H1 (cell line): ENCODE measurements around the gene SCAP. TPM values are rescaled to one million over a fixed set of nuclear protein-coding genes. Genes with fewer than 3 reads are reported as not detected.

Source experiments
- CTCF ChIA-PET: fragments of 300-600 bp; sonication (Branson Sonifier 250); formaldehyde crosslinking; loops from one replicate; lab custom pipeline; 2021; ENCODE audit not compliant: partially characterized antibody; lab: Charles Lee
- POLR2A ChIA-PET: fragments of 300-600 bp; sonication (Branson Sonifier 250); formaldehyde crosslinking; loops from one replicate; lab custom pipeline; 2021; ENCODE audit warnings: inconsistent platforms; ENCODE audit not compliant: partially characterized antibody; lab: Charles Lee
- DNase-seq, 2 experiments: peaks; one replicate each; pipeline versions ENCODE4 v3.0.0 to v3.0.0-alpha.2; 2010 to 2022; ENCODE audit warnings: low spot score in 2 of 2, low read depth in 1 of 2, mixed read lengths in 1 of 2
- FAIRE-seq: peaks from 2 replicates; lab custom pipeline; 2011; peaks lifted over from hg19 to GRCh38; lab: Jason Lieb, UNC
- H2AFZ ChIP-seq: 2 replicates; pipeline ENCODE4 v1.8.1; 2012; ENCODE audit warnings: low read length, inconsistent platforms
- H2AK5ac ChIP-seq: 2 replicates; pipeline ENCODE4 v1.6.1; 2013; ENCODE audit warnings: low read depth, low read length
- H2BK120ac ChIP-seq: replicated peaks from 2 replicates; pipeline ENCODE3; 2013; ENCODE audit warnings: low read depth, low read length, inconsistent platforms
- H2BK12ac ChIP-seq: 2 replicates; pipeline ENCODE4 v1.6.1; 2013; ENCODE audit warnings: low read depth, low read length
- H2BK15ac ChIP-seq: 2 replicates; pipeline ENCODE4 v1.6.1; 2013; ENCODE audit warnings: low read length
- H2BK20ac ChIP-seq: 2 replicates; pipeline ENCODE4 v1.6.1; 2013; ENCODE audit warnings: low read length
- H2BK5ac ChIP-seq: 2 replicates; pipeline ENCODE4 v1.6.1; 2013; ENCODE audit warnings: low read depth, low read length
- H3K14ac ChIP-seq: 2 replicates; pipeline ENCODE4 v1.6.1; 2013; ENCODE audit warnings: inconsistent platforms; ENCODE audit not compliant: insufficient read length
- H3K18ac ChIP-seq: 2 replicates; pipeline ENCODE4 v1.6.1; 2013; ENCODE audit warnings: low read length; ENCODE audit errors: extremely low read depth
- H3K23ac ChIP-seq: 2 replicates; pipeline ENCODE4 v1.6.1; 2013; ENCODE audit warnings: inconsistent platforms; ENCODE audit not compliant: insufficient read length
- H3K23me2 ChIP-seq: 2 replicates; pipeline ENCODE4 v1.6.1; 2013; ENCODE audit warnings: low read depth, low read length
- H3K27ac ChIP-seq: 2 replicates; pipeline ENCODE4 v1.6.1; 2011; ENCODE audit warnings: low read depth, low read length, inconsistent platforms
- H3K27me3 ChIP-seq, 4 experiments: replicated peaks in 1 of 4; 1 replicate in 1 of 4; 2 replicates in 3 of 4; pipeline versions ENCODE4 v1.6.1 to v1.8.1; 2011 to 2013; ENCODE audit warnings: low read length in 3 of 4, mild to moderate bottlenecking in 3 of 4, inconsistent platforms in 2 of 4, mixed read lengths in 2 of 4, moderate library complexity in 1 of 4; ENCODE audit not compliant: control insufficient read depth in 3 of 4, insufficient read depth in 3 of 4; ENCODE audit errors: extremely low read depth in 1 of 4
- H3K36me3 ChIP-seq, 4 experiments: 2 replicates each; pipeline versions ENCODE4 v1.6.1 to v1.8.1; 2011 to 2013; ENCODE audit warnings: mild to moderate bottlenecking in 4 of 4, low read length in 3 of 4, moderate library complexity in 2 of 4, control low read depth in 1 of 4, inconsistent platforms in 1 of 4; ENCODE audit not compliant: insufficient read depth in 4 of 4, control insufficient read depth in 2 of 4
- H3K4ac ChIP-seq: replicated peaks from 2 replicates; pipeline ENCODE3; 2013; ENCODE audit warnings: low read length, low read depth, mixed read lengths, inconsistent platforms; ENCODE audit not compliant: insufficient read length
- H3K4me1 ChIP-seq, 4 experiments: replicated peaks in 1 of 4; 1 replicate in 1 of 4; 2 replicates in 3 of 4; pipeline versions ENCODE4 v1.6.1 to v1.8.1; 2011 to 2013; ENCODE audit warnings: low read length in 3 of 4, inconsistent platforms in 2 of 4, mixed read lengths in 1 of 4; ENCODE audit not compliant: insufficient read depth in 4 of 4, control insufficient read depth in 3 of 4
- H3K4me2 ChIP-seq, 2 experiments: 2 replicates each; pipeline versions ENCODE4 v1.6.1 to v1.8.1; 2011 to 2013; ENCODE audit warnings: low read depth in 2 of 2, low read length in 2 of 2, control low read depth in 1 of 2, inconsistent platforms in 1 of 2, mild to moderate bottlenecking in 1 of 2; ENCODE audit not compliant: insufficient read depth in 1 of 2
- H3K4me3 ChIP-seq, 4 experiments: fragments of 200-600, 300-600 bp in 1 of 4; sonication (generic), shearing (Covaris generic), sonication (Bioruptor Twin) in 1 of 4; 2 replicates each; pipeline versions ENCODE4 v1.5.1 to v1.8.1; 2011 to 2016; ENCODE audit warnings: low read length in 4 of 4, low read depth in 3 of 4, control low read depth in 2 of 4, inconsistent platforms in 2 of 4, mild to moderate bottlenecking in 2 of 4, mixed read lengths in 1 of 4, moderate library complexity in 1 of 4; ENCODE audit not compliant: insufficient read depth in 2 of 4; ENCODE audit errors: extremely low read depth in 1 of 4
- H3K56ac ChIP-seq: replicated peaks from 2 replicates; pipeline ENCODE3; 2013; ENCODE audit warnings: low read depth, mild to moderate bottlenecking, mixed read lengths, low read length, inconsistent platforms; ENCODE audit not compliant: insufficient read length
- H3K79me1 ChIP-seq: 2 replicates; pipeline ENCODE4 v1.6.1; 2013; ENCODE audit warnings: low read depth, low read length, control low read depth
- H3K79me2 ChIP-seq, 2 experiments: 2 replicates each; pipeline versions ENCODE4 v1.6.1 to v1.8.1; 2012 to 2013; ENCODE audit warnings: low read length in 2 of 2, mild to moderate bottlenecking in 2 of 2, inconsistent platforms in 1 of 2; ENCODE audit not compliant: insufficient read depth in 2 of 2, control insufficient read depth in 1 of 2
- H3K9ac ChIP-seq, 4 experiments: replicated peaks in 1 of 4; 1 replicate in 1 of 4; 2 replicates in 3 of 4; pipeline versions ENCODE4 v1.6.1 to v1.8.1; 2011 to 2013; ENCODE audit warnings: low read depth in 3 of 4, low read length in 3 of 4, control low read depth in 2 of 4, mild to moderate bottlenecking in 2 of 4, moderate library complexity in 2 of 4, inconsistent platforms in 1 of 4; ENCODE audit errors: extremely low read depth in 1 of 4
- H3K9me3 ChIP-seq, 2 experiments: 2 replicates each; pipeline versions ENCODE4 v1.6.1 to v1.8.1; 2012 to 2013; ENCODE audit warnings: mild to moderate bottlenecking in 2 of 2, moderate library complexity in 2 of 2, control low read depth in 1 of 2, inconsistent platforms in 1 of 2, low read depth in 1 of 2, low read length in 1 of 2, mixed read lengths in 1 of 2; ENCODE audit not compliant: insufficient read depth in 2 of 2
- H4K20me1 ChIP-seq, 2 experiments: replicated peaks in 1 of 2; 2 replicates each; pipeline versions ENCODE3 to v1.8.1; 2011 to 2013; ENCODE audit warnings: inconsistent platforms in 2 of 2, low read length in 2 of 2, mild to moderate bottlenecking in 1 of 2; ENCODE audit not compliant: insufficient read depth in 2 of 2, control insufficient read depth in 1 of 2
- H4K5ac ChIP-seq: 2 replicates; pipeline ENCODE4 v1.6.1; 2013; ENCODE audit warnings: low read length, low read depth, mixed read lengths, inconsistent platforms; ENCODE audit not compliant: insufficient read length
- H4K8ac ChIP-seq: 2 replicates; pipeline ENCODE4 v1.8.0; 2013; ENCODE audit warnings: mild to moderate bottlenecking, moderate library complexity, low read length, inconsistent platforms; ENCODE audit not compliant: insufficient read depth; ENCODE audit errors: extremely low read depth
- H4K91ac ChIP-seq: replicated peaks from 2 replicates; pipeline ENCODE3; 2013; ENCODE audit warnings: low read length, mixed read lengths, inconsistent platforms; ENCODE audit not compliant: insufficient read length
- CBX8 ChIP-seq: fragments of 300-800, 300-1000 bp; sonication (generic); IDR thresholded peaks from 2 replicates; pipeline ENCODE4 v1.7.1; 2016; ENCODE audit warnings: low read depth, low read length, borderline replicate concordance
- CTCF ChIP-seq, 3 experiments: IDR thresholded peaks; 1 replicate in 2 of 3; 2 replicates in 1 of 3; pipeline versions ENCODE4 v1.5.1 to v1.6.1; 2011; ENCODE audit warnings: low read length in 3 of 3, mild to moderate bottlenecking in 3 of 3, inconsistent platforms in 2 of 3, low read depth in 1 of 3, moderate library complexity in 1 of 3; ENCODE audit not compliant: insufficient read depth in 1 of 3; ENCODE audit errors: control extremely low read depth in 1 of 3
- EP300 ChIP-seq, 2 experiments: IDR thresholded peaks; 1 replicate in 1 of 2; 2 replicates in 1 of 2; pipeline ENCODE4 v1.6.1; 2011 to 2012; ENCODE audit warnings: low read depth in 2 of 2, low read length in 2 of 2, mild to moderate bottlenecking in 2 of 2, borderline replicate concordance in 1 of 2, inconsistent platforms in 1 of 2, moderate library complexity in 1 of 2
- HDAC2 ChIP-seq, 2 experiments: fragments of 300-600 bp in 1 of 2; sonication (generic) in 1 of 2; IDR thresholded peaks; 2 replicates each; pipeline ENCODE4 v1.6.1; 2011 to 2012; ENCODE audit warnings: low read depth in 2 of 2, low read length in 2 of 2, mild to moderate bottlenecking in 2 of 2, moderate library complexity in 2 of 2, borderline replicate concordance in 1 of 2, inconsistent platforms in 1 of 2
- JUND ChIP-seq: IDR thresholded peaks from 2 replicates; pipeline ENCODE4 v1.6.1; 2011; ENCODE audit warnings: mild to moderate bottlenecking, improper control_type of control experiment, low read length
- KDM1A ChIP-seq: fragments of 200-600, 300-600 bp; sonication (generic); IDR thresholded peaks from 2 replicates; pipeline ENCODE4 v1.7.1; 2016; ENCODE audit warnings: mild to moderate bottlenecking, low read length, borderline replicate concordance
- SIX5 ChIP-seq: IDR thresholded peaks from 2 replicates; pipeline ENCODE4 v1.6.1; 2011; ENCODE audit warnings: mild to moderate bottlenecking, low read depth, low read length
- TAF1 ChIP-seq: IDR thresholded peaks from 2 replicates; pipeline ENCODE4 v1.6.1; 2011; ENCODE audit warnings: mild to moderate bottlenecking, low read depth, low read length
- TAF7 ChIP-seq: optimal IDR thresholded peaks from 2 replicates; pipeline ENCODE3; 2011; ENCODE audit warnings: low read depth, mild to moderate bottlenecking, inconsistent platforms, low read length, moderate library complexity, borderline replicate concordance
- TEAD4 ChIP-seq: IDR thresholded peaks from 2 replicates; pipeline ENCODE4 v1.6.1; 2012; ENCODE audit warnings: low read depth, low read length, inconsistent platforms, mixed read lengths
- ZNF274 ChIP-seq: IDR thresholded peaks from 2 replicates; pipeline ENCODE4 v1.7.0; 2012; ENCODE audit warnings: low read length, borderline replicate concordance; ENCODE audit errors: extremely low read depth
- WGBS, 2 experiments: shearing (Covaris generic) in 1 of 2; methylation state at CpG; one replicate each; pipeline versions ENCODE4 v1.1.6 to v1.1.7; 2013 to 2015; ENCODE audit warnings: low lambda C conversion rate in 2 of 2, mixed read lengths in 2 of 2, inconsistent platforms in 1 of 2, low coverage in 1 of 2, missing lambda C conversion rate in 1 of 2; ENCODE audit not compliant: insufficient replicate concordance in 2 of 2, insufficient coverage in 1 of 2, insufficient read length in 1 of 2; ENCODE audit errors: extremely low coverage in 1 of 2, missing lambda C conversion rate in 1 of 2; 5-methylcytosine and 5-hydroxymethylcytosine counted together
- polyA plus RNA-seq, 7 experiments: library from polyadenylated mRNA; depleted of rRNA in 3 of 7; stranded (reverse) in 5 of 7; unstranded in 2 of 7; fragments of >200 nt in 5 of 7; fragments of 200-250 nt in 2 of 7; gene quantifications; 1 replicate in 5 of 7; 2 replicates in 1 of 7; 4 replicates in 1 of 7; pipeline versions ENCODE4 v1.2.1 to v1.2.3, GENCODE V29; 2011 to 2013; ENCODE audit warnings: missing spikeins in 2 of 7, mixed read lengths in 2 of 7
- total RNA-seq: library from RNA; stranded (reverse); fragmentation: NEBNext Ultra II Directional; extraction: Animal tissue kit (Norgen Biotek cat#: 25700); gene quantifications from 2 replicates; pipeline ENCODE4 v1.2.1, GENCODE V29; 2021

The SCAP gene
- total and polyA plus RNA-seq, 2 of the 8 experiments (the other 6 are each of a cell fraction or from before 2014, with no cell fraction given), result 74.0 to 114 TPM

- Histone ChIP-seq H3K23me2 (no peaks in the 10 kb centered on the region), H3K56ac (no peak overlapping the region), H3K27ac (no peak overlapping the region), H2AFZ (no peak overlapping the region), H4K91ac (no peak overlapping the region), H4K20me1 (no peaks in the 10 kb centered on the region), H2BK20ac (no peak overlapping the region), H3K14ac (no peak overlapping the region), H2BK5ac (no peak overlapping the region), H3K4me3 (no peak overlapping the region), H3K23ac (no peak overlapping the region), H2AK5ac (no peak overlapping the region), H3K18ac (no peak overlapping the region), H2BK12ac (no peak overlapping the region), H3K79me1 (peaks cover 2% of the 10 kb centered on the region; the same call in 1 of the 2 replicates), H4K5ac (no peak overlapping the region), H3K9me3 (no peaks in the 10 kb centered on the region), H3K4ac (no peak overlapping the region), H4K8ac (no peak overlapping the region), H3K4me2 (no peak overlapping the region), H3K27me3 (no peaks in the 10 kb centered on the region), H3K9ac (no peak overlapping the region), H2BK15ac (no peak overlapping the region), H3K4me1 (no peaks in the 10 kb centered on the region), H3K36me3 (peaks cover 0 to 13% (median 10%) of the 10 kb centered on the region in 4 experiments; a peak in 5 of 8 replicates), H3K79me2 (no peaks in the 10 kb centered on the region), H2BK120ac (no peak overlapping the region)
- FAIRE-seq (no peak), DNase-seq (no peak)
- POLR2A ChIA-PET, result interaction anchor here (1.4 to 1.7 kb wide), 2 partner anchors 9 to 83 kb away, joined by 3 to 8 read pairs; no protein-coding TSS in a partner anchor
- WGBS, 2 experiments, result 89% methylated on average over 3 of the region's 3 CpGs; no CpG with 5 or more reads in 1 of the 2 experiments
- CTCF ChIA-PET, result interaction anchor here (0.6 to 4.3 kb wide), 8 partner anchors 8 to 821 kb away, joined by 3 to 24 read pairs (median 3); no protein-coding TSS in a partner anchor
- no peak for TF ChIP-seq JUND
- no peak for TF ChIP-seq EP300 (IDR thresholded peaks at IDR 0.05; ENCODE audit: borderline replicate concordance in 1 of 2, low read depth in 2 of 2, low read length in 2 of 2)
- no peak for TF ChIP-seq TAF7
- no peak for TF ChIP-seq CBX8
- TF ChIP-seq SIX5, result no peak
- no peak for TF ChIP-seq TAF1
- TF ChIP-seq ZNF274, result no peak
- no peak for TF ChIP-seq CTCF (IDR thresholded peaks at IDR 0.05; ENCODE audit: control extremely low read depth in 1 of 3, insufficient read depth in 1 of 3, low read depth in 1 of 3, low read length in 3 of 3)
- TF ChIP-seq KDM1A, result no peak
- no peak for TF ChIP-seq TEAD4
- TF ChIP-seq HDAC2 (IDR thresholded peaks at IDR 0.05; ENCODE audit: borderline replicate concordance in 1 of 2, low read depth in 2 of 2, low read length in 2 of 2), result no peak
These were observed 15.4 kb upstream of the SCAP start for GRCh38 chr3:47491186-47491585.
